ENCODE results near the gene ADAMTSL3. TPM values are rescaled to one million over a fixed set of nuclear protein-coding genes. Genes with fewer than 3 reads are reported as not detected.
A peak's percentile ranks its signal among the peaks of the same experiment; 100 is the strongest.

ADAMTSL3 gene
- total and polyA plus RNA-seq, 2 of the 4 experiments (the other 2 are of a cell fraction), result under 0.01 to 0.02 TPM

GRCh38 chr15:83654379-83655236 is 685 bp downstream of the ADAMTSL3 start:
- no peak overlapping the region for H3K18ac ChIP-seq (ENCODE audit: low read depth, low read length)
- in situ Hi-C loops (cut with MboI; ENCODE audit: low sequenced_read_pairs) (no loop called here), intact Hi-C loops (cut with micrococcal nuclease) (no loop called here), dilution Hi-C loops (cut with HindIII; ENCODE audit: low sequenced_read_pairs, unreplicated experiment) (no loop called here)
- H4K20me1 ChIP-seq (ENCODE audit: insufficient read depth, low read length), result no peaks in the 10 kb centered on the region
- no peak overlapping the region for H3K27ac ChIP-seq (ENCODE audit: insufficient read depth, low read length)
- 9% methylated on average over 19 of the region's 67 CpGs; no CpG with 5 or more reads in 1 of the 2 experiments for WGBS, 2 experiments (ENCODE audit: extremely low coverage in 2 of 2, insufficient read length in 1 of 2)
- no peak overlapping the region for H3K14ac ChIP-seq (replicated peaks; ENCODE audit: low read depth, low read length)
- no peak overlapping the region for H4K5ac ChIP-seq (ENCODE audit: low read depth, low read length)
- H3K4me3 ChIP-seq (ENCODE audit: insufficient read depth, low read depth, low read length), result no peak overlapping the region
- H3K9me1 ChIP-seq (ENCODE audit: insufficient read depth, low read length), result no peaks in the 10 kb centered on the region
- no peak overlapping the region for H4K8ac ChIP-seq (ENCODE audit: low read depth in 2 of 2, low read length in 2 of 2)
- H2BK5ac ChIP-seq (ENCODE audit: low read depth, low read length, poor library complexity, severe bottlenecking), result no peak overlapping the region
- ATAC-seq (ENCODE audit: low read depth) (no peak), DNase-seq (no peak)
- CTCF ChIA-PET, result no interaction called here
- H3K9me3 ChIP-seq (ENCODE audit: control insufficient read depth, insufficient read depth, low read length), result peaks cover 9% of the 10 kb centered on the region
- TF ChIP-seq BHLHE40 (IDR thresholded peaks at IDR 0.05; ENCODE audit: low read depth, low read length) (no peak), RCOR1 (IDR thresholded peaks at IDR 0.05; ENCODE audit: insufficient replicate concordance, low read length) (no peak), MXI1 (IDR thresholded peaks at IDR 0.05; ENCODE audit: borderline replicate concordance, low read depth, low read length) (no peak), NFE2L2 (IDR thresholded peaks at IDR 0.05; ENCODE audit: low read depth, low read length) (no peak), POLR2A (IDR thresholded peaks at IDR 0.05; ENCODE audit: low read depth, low read length) (no peak), RFX5 (IDR thresholded peaks at IDR 0.05; ENCODE audit: low read depth, low read length) (no peak), MAFK (IDR thresholded peaks at IDR 0.05; ENCODE audit: low read depth, low read length) (no peak), RAD21 (IDR thresholded peaks at IDR 0.05; ENCODE audit: low read length) (no peak), CHD1 (IDR thresholded peaks at IDR 0.05; ENCODE audit: low read depth, low read length) (no peak)
- TF ChIP-seq, protein P1, sequence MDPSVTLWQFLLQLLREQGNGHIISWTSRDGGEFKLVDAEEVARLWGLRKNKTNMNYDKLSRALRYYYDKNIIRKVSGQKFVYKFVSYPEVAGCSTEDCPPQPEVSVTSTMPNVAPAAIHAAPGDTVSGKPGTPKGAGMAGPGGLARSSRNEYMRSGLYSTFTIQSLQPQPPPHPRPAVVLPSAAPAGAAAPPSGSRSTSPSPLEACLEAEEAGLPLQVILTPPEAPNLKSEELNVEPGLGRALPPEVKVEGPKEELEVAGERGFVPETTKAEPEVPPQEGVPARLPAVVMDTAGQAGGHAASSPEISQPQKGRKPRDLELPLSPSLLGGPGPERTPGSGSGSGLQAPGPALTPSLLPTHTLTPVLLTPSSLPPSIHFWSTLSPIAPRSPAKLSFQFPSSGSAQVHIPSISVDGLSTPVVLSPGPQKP (IDR thresholded peaks at IDR 0.05; ENCODE audit: borderline replicate concordance, low read depth, low read length), result no peak
- no peak overlapping the region for H3K23ac ChIP-seq (ENCODE audit: low read depth, low read length)
- no peak overlapping the region for H4K91ac ChIP-seq (ENCODE audit: insufficient read depth, low read depth, low read length)
- no TSS peak for BruUV-seq (replicated peaks)
- H2BK120ac ChIP-seq (ENCODE audit: low read depth, low read length), result no peak overlapping the region
- H3K4me1 ChIP-seq (ENCODE audit: control insufficient read depth, insufficient read depth, low read length), result no peaks in the 10 kb centered on the region
- no peak overlapping the region for H3K9ac ChIP-seq (ENCODE audit: low read depth, low read length)
- H2AFZ ChIP-seq (replicated peaks; ENCODE audit: low read length, poor library complexity), result peak overlapping the region; percentile 18
- H3K4me2 ChIP-seq (ENCODE audit: low read depth, low read length), result no peak overlapping the region
- H3K27me3 ChIP-seq (ENCODE audit: control insufficient read depth, insufficient read depth, low read length), result peaks cover 18% of the 10 kb centered on the region; the same call in 1 of the 2 replicates
- POLR2A ChIA-PET (ENCODE audit: unreplicated experiment), result no interaction called here
- no peaks in the 10 kb centered on the region for H3K36me3 ChIP-seq (ENCODE audit: control insufficient read depth, insufficient read depth, low read length)
- H2AK9ac ChIP-seq (replicated peaks; ENCODE audit: low read depth, low read length, poor library complexity), result no peak overlapping the region
- H2BK20ac ChIP-seq (ENCODE audit: low read depth, low read length), result no peak overlapping the region
- no peak overlapping the region for H3K56ac ChIP-seq (ENCODE audit: extremely low read depth, insufficient read depth, low read length)
- H2AK5ac ChIP-seq (ENCODE audit: low read depth, low read length), result no peak overlapping the region
- H2BK15ac ChIP-seq (ENCODE audit: low read depth, low read length), result no peak overlapping the region
- H3K79me1 ChIP-seq (ENCODE audit: low read depth in 1 of 2, low read length in 2 of 2), result no peaks in the 10 kb centered on the region
- H3K4ac ChIP-seq (ENCODE audit: low read depth, low read length), result no peak overlapping the region
